ENCODE measurements around the gene NIFK. TPM values are rescaled to one million over a fixed set of nuclear protein-coding genes. Genes with fewer than 3 reads are reported as not detected.

NIFK gene
- total RNA-seq, 1 donor from 2014 or later, result 60.8 TPM

GRCh38 chr2:121727950-121728349 lies 8.7 kb downstream of the NIFK start:
- no peak overlapping the region for H3K4me3 ChIP-seq (ENCODE audit: low read depth, low read length)
- DNase-seq (ENCODE audit: low read depth), result no peak
- no peaks in the 10 kb centered on the region for H3K27me3 ChIP-seq (ENCODE audit: control insufficient read depth, insufficient read depth, low read length)
- TF ChIP-seq, protein P1, sequence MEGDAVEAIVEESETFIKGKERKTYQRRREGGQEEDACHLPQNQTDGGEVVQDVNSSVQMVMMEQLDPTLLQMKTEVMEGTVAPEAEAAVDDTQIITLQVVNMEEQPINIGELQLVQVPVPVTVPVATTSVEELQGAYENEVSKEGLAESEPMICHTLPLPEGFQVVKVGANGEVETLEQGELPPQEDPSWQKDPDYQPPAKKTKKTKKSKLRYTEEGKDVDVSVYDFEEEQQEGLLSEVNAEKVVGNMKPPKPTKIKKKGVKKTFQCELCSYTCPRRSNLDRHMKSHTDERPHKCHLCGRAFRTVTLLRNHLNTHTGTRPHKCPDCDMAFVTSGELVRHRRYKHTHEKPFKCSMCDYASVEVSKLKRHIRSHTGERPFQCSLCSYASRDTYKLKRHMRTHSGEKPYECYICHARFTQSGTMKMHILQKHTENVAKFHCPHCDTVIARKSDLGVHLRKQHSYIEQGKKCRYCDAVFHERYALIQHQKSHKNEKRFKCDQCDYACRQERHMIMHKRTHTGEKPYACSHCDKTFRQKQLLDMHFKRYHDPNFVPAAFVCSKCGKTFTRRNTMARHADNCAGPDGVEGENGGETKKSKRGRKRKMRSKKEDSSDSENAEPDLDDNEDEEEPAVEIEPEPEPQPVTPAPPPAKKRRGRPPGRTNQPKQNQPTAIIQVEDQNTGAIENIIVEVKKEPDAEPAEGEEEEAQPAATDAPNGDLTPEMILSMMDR (IDR thresholded peaks at IDR 0.05; ENCODE audit: insufficient read depth, low read length, poor library complexity, severe bottlenecking), result no peak
- peaks cover 1% of the 10 kb centered on the region for H3K36me3 ChIP-seq (ENCODE audit: control insufficient read depth, insufficient read depth, low read length)

DNA sequence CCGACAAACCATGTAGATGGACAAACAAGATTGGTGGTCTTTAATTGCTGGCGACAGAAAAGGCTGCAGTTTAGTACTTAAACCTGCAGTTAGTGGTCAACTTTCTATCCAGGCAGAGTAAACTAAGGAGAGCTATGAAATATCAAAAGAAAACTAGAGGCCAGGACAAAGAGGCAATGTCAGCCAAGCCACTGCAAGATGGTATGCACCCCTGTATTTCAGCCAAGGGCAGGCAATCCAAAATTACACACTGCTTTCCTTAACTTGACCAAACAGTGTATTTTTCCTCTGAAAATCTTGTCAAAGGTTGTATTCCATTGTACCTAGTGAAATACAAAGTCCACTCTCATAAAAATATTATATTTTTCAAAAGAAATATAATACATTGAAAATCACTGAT lies 9.3 kb downstream of the NIFK start:
- TF ChIP-seq, protein P1 (IDR thresholded peaks at IDR 0.05; ENCODE audit: insufficient read depth, low read length, poor library complexity, severe bottlenecking), result no peak
- Histone ChIP-seq H3K4me3 (ENCODE audit: low read depth, low read length) (no peak overlapping the region), H3K27me3 (ENCODE audit: control insufficient read depth, insufficient read depth, low read length) (no peaks in the 10 kb centered on the region), H3K36me3 (ENCODE audit: control insufficient read depth, insufficient read depth, low read length) (peaks cover 1% of the 10 kb centered on the region)
- no peak for DNase-seq (ENCODE audit: low read depth)

DNA sequence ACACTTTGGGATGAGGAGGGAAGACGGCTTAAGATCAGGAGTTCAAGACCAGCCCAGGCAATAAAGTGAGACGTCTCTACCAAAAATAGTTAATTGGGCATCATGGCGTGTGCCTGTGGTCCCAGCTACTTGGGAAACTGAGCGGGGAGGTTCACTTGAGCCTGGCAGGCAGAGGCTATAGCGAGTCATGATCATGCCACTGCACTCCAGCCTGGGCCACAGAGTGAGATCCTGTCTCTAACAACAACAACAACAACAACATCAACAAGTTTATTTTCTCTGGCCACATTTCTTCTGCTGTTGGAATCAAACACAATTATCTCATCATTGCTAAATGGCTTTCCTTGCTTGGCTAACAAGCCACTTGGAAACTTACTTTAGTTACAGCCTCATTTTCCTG lies 13.4 kb downstream of the NIFK start:
- Histone ChIP-seq H3K4me3 (ENCODE audit: low read depth, low read length) (no peak overlapping the region), H3K36me3 (ENCODE audit: control insufficient read depth, insufficient read depth, low read length) (no peaks in the 10 kb centered on the region), H3K27me3 (ENCODE audit: control insufficient read depth, insufficient read depth, low read length) (no peaks in the 10 kb centered on the region)
- TF ChIP-seq, protein P1 (IDR thresholded peaks at IDR 0.05; ENCODE audit: insufficient read depth, low read length, poor library complexity, severe bottlenecking), result no peak
- DNase-seq (ENCODE audit: low read depth), result no peak

- H3K4me3 ChIP-seq (ENCODE audit: low read depth, low read length), result no peak overlapping the region
- DNase-seq (ENCODE audit: low read depth), result no peak
- H3K27me3 ChIP-seq (ENCODE audit: control insufficient read depth, insufficient read depth, low read length), result no peaks in the 10 kb centered on the region
- TF ChIP-seq, protein P1 (IDR thresholded peaks at IDR 0.05; ENCODE audit: insufficient read depth, low read length, poor library complexity, severe bottlenecking), result no peak
- H3K36me3 ChIP-seq (ENCODE audit: control insufficient read depth, insufficient read depth, low read length), result no peaks in the 10 kb centered on the region
These were observed 14.2 kb downstream of the NIFK start for GRCh38 chr2:121722479-121722878.

DNA sequence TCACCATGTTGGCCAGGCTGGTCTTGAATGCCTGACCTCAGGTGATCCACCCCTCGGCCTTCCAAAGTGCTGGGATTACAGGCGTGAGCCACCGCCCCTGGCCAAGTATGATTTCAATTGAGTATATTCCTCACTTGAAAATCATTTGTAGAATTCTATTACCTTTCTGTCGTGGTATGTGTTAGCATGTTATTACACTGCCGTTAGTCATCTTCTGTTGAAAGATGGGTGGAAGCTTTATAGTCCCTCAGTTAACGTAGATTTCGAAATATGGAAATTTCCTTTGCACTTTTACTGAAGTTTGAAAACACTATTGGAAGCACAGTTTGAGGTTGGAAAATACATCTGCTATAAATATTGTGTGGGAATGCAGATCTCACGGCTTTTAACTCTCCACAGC lies 14.7 kb downstream of the NIFK start:
- Histone ChIP-seq H3K27me3 (ENCODE audit: control insufficient read depth, insufficient read depth, low read length) (no peaks in the 10 kb centered on the region), H3K36me3 (ENCODE audit: control insufficient read depth, insufficient read depth, low read length) (no peaks in the 10 kb centered on the region), H3K4me3 (ENCODE audit: low read depth, low read length) (no peak overlapping the region)
- no peak for DNase-seq (ENCODE audit: low read depth)
- TF ChIP-seq, protein P1 (IDR thresholded peaks at IDR 0.05; ENCODE audit: insufficient read depth, low read length, poor library complexity, severe bottlenecking), result no peak

DNA sequence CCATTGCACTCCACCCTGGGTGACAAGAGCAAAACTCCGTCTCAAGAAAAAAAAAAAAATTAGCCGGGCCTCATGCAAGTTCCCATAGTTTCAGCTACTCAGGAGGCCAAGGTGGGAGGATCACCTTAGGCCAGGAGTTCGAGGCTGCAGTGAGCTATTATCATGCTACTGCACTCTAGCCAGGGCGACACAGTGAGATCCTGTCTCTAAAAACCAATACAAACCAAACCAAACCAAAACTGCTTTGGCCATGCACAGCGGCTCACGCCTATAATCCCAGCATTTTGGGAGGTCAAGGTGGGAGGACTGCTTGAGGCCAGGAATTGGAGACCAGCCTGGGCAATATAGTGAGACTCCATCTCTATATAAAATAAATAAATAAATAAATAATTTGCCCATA lies 19.1 kb downstream of the NIFK start:
- no peak for DNase-seq (ENCODE audit: low read depth)
- H3K27me3 ChIP-seq (ENCODE audit: control insufficient read depth, insufficient read depth, low read length), result no peaks in the 10 kb centered on the region
- no peaks in the 10 kb centered on the region for H3K36me3 ChIP-seq (ENCODE audit: control insufficient read depth, insufficient read depth, low read length)
- H3K4me3 ChIP-seq (ENCODE audit: low read depth, low read length), result no peak overlapping the region
- TF ChIP-seq, protein P1 (IDR thresholded peaks at IDR 0.05; ENCODE audit: insufficient read depth, low read length, poor library complexity, severe bottlenecking), result no peak
